Measurements from ENCODE around the gene CDC42EP4. TPM values are rescaled to one million over a fixed set of nuclear protein-coding genes. Genes with fewer than 3 reads are reported as not detected.

CDC42EP4 gene
- total RNA-seq, 1 experiment from 2014 or later: 25.8 TPM

DNA sequence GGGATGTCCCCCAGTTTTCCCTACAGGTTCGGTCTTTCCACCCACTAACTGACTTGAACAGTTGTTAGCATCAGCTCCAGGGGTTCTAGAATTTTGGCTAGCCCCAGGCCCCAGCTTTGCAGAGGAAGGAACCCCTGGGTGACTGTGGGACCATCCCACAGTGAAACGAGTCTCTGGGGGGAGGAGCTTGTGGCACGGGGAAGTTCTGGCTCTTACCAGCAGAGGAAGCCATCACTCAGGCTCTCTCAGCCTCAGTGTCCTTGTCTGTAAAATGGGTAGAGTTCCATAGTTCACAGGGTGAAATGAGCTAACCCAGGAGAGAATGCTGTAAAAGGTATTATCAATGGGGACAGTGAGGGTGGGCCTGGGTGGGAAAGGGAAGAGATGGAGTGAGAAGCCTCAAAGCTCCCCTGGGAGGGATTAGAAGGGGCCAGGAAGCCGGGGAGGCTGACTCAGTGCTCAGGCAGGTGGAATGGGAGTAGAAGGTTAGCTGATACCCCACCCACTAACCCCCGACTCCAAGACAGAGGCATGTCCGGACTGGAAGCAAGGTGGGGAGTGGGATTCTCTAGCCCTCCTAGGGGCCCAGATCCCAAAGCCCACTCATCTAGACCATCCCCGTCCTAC, 30.9 kb upstream of the CDC42EP4 start:
- Histone ChIP-seq H3K9me3 (no peaks in the 10 kb centered on the region), H3K4me1 (no peaks in the 10 kb centered on the region), H3K36me3 (ENCODE audit: control insufficient read depth, insufficient read depth, low read length) (no peaks in the 10 kb centered on the region), H3K4me3 (ENCODE audit: low read depth, low read length) (no peak overlapping the region), H3K27me3 (replicated peaks; ENCODE audit: control insufficient read depth, insufficient read depth, low read length) (no peaks in the 10 kb centered on the region)
- no peaks in the 10 kb centered on the region for H3K27me3 Mint-ChIP-seq (ENCODE audit: insufficient read depth, unreplicated experiment)
- no peaks in the 10 kb centered on the region for H3K36me3 Mint-ChIP-seq (ENCODE audit: insufficient read depth, unreplicated experiment)
- H3K4me1 Mint-ChIP-seq (ENCODE audit: low read depth, unreplicated experiment): no peaks in the 10 kb centered on the region
- H3K4me3 Mint-ChIP-seq (ENCODE audit: unreplicated experiment): no peak overlapping the region
- no peak for DNase-seq
- ChIA-PET CTCF (no interaction called here), POLR2A (no interaction called here)
- H3K9me3 Mint-ChIP-seq (ENCODE audit: unreplicated experiment): no peaks in the 10 kb centered on the region
- TF ChIP-seq, protein P1, sequence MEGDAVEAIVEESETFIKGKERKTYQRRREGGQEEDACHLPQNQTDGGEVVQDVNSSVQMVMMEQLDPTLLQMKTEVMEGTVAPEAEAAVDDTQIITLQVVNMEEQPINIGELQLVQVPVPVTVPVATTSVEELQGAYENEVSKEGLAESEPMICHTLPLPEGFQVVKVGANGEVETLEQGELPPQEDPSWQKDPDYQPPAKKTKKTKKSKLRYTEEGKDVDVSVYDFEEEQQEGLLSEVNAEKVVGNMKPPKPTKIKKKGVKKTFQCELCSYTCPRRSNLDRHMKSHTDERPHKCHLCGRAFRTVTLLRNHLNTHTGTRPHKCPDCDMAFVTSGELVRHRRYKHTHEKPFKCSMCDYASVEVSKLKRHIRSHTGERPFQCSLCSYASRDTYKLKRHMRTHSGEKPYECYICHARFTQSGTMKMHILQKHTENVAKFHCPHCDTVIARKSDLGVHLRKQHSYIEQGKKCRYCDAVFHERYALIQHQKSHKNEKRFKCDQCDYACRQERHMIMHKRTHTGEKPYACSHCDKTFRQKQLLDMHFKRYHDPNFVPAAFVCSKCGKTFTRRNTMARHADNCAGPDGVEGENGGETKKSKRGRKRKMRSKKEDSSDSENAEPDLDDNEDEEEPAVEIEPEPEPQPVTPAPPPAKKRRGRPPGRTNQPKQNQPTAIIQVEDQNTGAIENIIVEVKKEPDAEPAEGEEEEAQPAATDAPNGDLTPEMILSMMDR (IDR thresholded peaks at IDR 0.05; ENCODE audit: insufficient read depth in 1 of 2, low read depth in 1 of 2, low read length in 1 of 2, severe bottlenecking in 1 of 2, unreplicated experiment in 1 of 2): no peak
- intact Hi-C loops (cut with micrococcal nuclease; ENCODE audit: unreplicated experiment): no loop called here
- no TSS peak for BruUV-seq (replicated peaks)
- no peak overlapping the region for H3K27ac Mint-ChIP-seq (ENCODE audit: unreplicated experiment)

DNA sequence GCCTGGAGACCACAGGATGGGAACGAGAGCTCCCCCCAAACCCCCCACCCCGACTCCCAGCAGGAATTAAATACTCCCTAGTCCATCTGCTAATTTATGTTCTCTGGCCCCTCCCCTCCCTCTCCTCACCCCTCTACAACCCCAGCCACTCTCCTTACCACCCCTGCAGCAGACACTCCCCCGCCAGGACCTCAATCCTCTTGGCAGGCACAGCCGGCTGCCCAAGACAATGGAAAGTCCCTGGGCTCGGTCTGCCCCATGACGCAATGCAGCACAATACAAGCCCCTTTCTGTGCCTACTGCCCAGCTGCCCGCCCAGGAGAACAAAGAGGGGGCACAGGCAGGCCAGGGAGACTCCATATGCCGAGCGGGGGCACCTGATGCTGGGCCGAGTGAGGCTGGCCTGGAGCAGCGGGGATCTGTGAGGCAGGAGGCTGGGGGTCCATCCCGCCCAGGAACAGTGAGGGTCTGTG, 30.3 kb upstream of the CDC42EP4 start:
- Histone ChIP-seq H3K36me3 (ENCODE audit: control insufficient read depth, insufficient read depth, low read length) (no peaks in the 10 kb centered on the region), H3K4me1 (no peaks in the 10 kb centered on the region), H3K27me3 (replicated peaks; ENCODE audit: control insufficient read depth, insufficient read depth, low read length) (no peaks in the 10 kb centered on the region), H3K4me3 (ENCODE audit: low read depth, low read length) (no peak overlapping the region), H3K9me3 (no peaks in the 10 kb centered on the region)
- TF ChIP-seq, protein P1 (IDR thresholded peaks at IDR 0.05; ENCODE audit: insufficient read depth in 1 of 2, low read depth in 1 of 2, low read length in 1 of 2, severe bottlenecking in 1 of 2, unreplicated experiment in 1 of 2): no peak
- intact Hi-C loops (cut with micrococcal nuclease; ENCODE audit: unreplicated experiment): no loop called here
- H3K9me3 Mint-ChIP-seq (ENCODE audit: unreplicated experiment): no peaks in the 10 kb centered on the region
- no peaks in the 10 kb centered on the region for H3K27me3 Mint-ChIP-seq (ENCODE audit: insufficient read depth, unreplicated experiment)
- no peaks in the 10 kb centered on the region for H3K36me3 Mint-ChIP-seq (ENCODE audit: insufficient read depth, unreplicated experiment)
- H3K4me1 Mint-ChIP-seq (ENCODE audit: low read depth, unreplicated experiment): no peaks in the 10 kb centered on the region
- no peak overlapping the region for H3K4me3 Mint-ChIP-seq (ENCODE audit: unreplicated experiment)
- ChIA-PET CTCF (interaction anchor here (0.6 kb wide), 1 partner anchor 852 kb away, joined by 6 read pairs; no protein-coding TSS in a partner anchor), POLR2A (no interaction called here)
- DNase-seq: no peak
- no peak overlapping the region for H3K27ac Mint-ChIP-seq (ENCODE audit: unreplicated experiment)
- BruUV-seq (replicated peaks): no TSS peak

DNA sequence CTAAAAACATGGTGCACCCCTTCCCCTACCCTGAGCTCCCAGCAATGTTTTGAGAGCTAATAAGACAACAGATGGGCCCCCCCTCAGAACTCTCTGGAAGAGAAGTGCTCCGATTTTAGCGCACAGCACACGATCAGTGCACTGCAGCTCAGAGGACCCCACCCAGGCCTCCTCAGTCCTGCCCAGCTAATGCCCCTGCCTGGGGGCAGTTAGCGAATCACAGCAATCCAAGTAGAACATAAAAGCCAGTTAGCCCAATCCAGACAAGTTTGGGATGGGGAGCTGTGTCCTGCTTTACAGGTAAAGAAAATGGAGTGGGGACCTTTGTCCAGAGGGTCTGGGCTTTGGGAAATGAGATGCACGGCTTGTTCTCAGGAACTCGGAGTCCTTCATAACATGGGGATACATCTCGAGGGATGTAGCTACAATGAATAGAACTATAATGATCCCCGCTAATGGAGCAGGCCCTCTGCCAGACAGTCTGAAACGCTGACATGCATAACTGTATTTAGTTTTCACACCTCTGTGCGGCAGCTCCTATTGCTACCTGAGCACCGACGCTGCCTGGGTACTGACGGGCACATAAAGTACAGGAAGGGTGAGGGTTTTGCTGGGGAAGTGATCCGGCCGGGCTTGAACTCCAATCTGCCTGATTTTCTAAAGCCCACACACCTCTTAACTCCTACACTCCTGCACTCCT, 29.7 kb upstream of the CDC42EP4 start:
- DNase-seq: no peak
- Mint-ChIP-seq H3K4me1 (ENCODE audit: low read depth, unreplicated experiment) (no peaks in the 10 kb centered on the region), H3K36me3 (ENCODE audit: insufficient read depth, unreplicated experiment) (no peaks in the 10 kb centered on the region), H3K9me3 (ENCODE audit: unreplicated experiment) (no peaks in the 10 kb centered on the region), H3K27ac (ENCODE audit: unreplicated experiment) (no peak overlapping the region), H3K4me3 (ENCODE audit: unreplicated experiment) (no peak overlapping the region), H3K27me3 (ENCODE audit: insufficient read depth, unreplicated experiment) (no peaks in the 10 kb centered on the region)
- intact Hi-C loops (cut with micrococcal nuclease; ENCODE audit: unreplicated experiment): no loop called here
- H3K4me1 ChIP-seq: no peaks in the 10 kb centered on the region
- no peaks in the 10 kb centered on the region for H3K36me3 ChIP-seq (ENCODE audit: control insufficient read depth, insufficient read depth, low read length)
- POLR2A ChIA-PET: no interaction called here
- no TSS peak for BruUV-seq (replicated peaks)
- H3K9me3 ChIP-seq: no peaks in the 10 kb centered on the region
- TF ChIP-seq, protein P1 (IDR thresholded peaks at IDR 0.05; ENCODE audit: insufficient read depth in 1 of 2, low read depth in 1 of 2, low read length in 1 of 2, severe bottlenecking in 1 of 2, unreplicated experiment in 1 of 2): no peak
- no peak overlapping the region for H3K4me3 ChIP-seq (ENCODE audit: low read depth, low read length)
- CTCF ChIA-PET: interaction anchor here (0.6 kb wide), 1 partner anchor 852 kb away, joined by 6 read pairs; no protein-coding TSS in a partner anchor
- H3K27me3 ChIP-seq (replicated peaks; ENCODE audit: control insufficient read depth, insufficient read depth, low read length): no peaks in the 10 kb centered on the region

Measured in Caco-2 (cell line).